Right lobe of liver (tissue), 6 donors: Measurements from ENCODE around the gene CENPS. TPM values are rescaled to one million over a fixed set of nuclear protein-coding genes. Genes with fewer than 3 reads are reported as not detected.
A peak's percentile ranks its signal among the peaks of the same experiment; 100 is the strongest.

ENCODE experiments used
- ATAC-seq, 4 donors: fragments of 200-7000 bp; cut with Tn5 transposase; one replicate each; pipeline ENCODE4 v1.9.1; 2020; ENCODE audit warnings: mild to moderate bottlenecking in 4 of 4, moderate library complexity in 4 of 4
- DNase-seq, 3 donors: peaks; one replicate each; pipeline ENCODE4 v3.0.0-alpha.2; 2020
- H3K27ac ChIP-seq, 3 donors: fragments of 200-600 bp; one replicate each; pipeline ENCODE4 v1.8.0; 2022
- H3K27me3 ChIP-seq, 2 donors: fragments of 200-600 bp; one replicate each; pipeline ENCODE4 v1.8.0; 2022
- H3K36me3 ChIP-seq, 4 donors: fragments of 200-600 bp; sonication (generic) in 1 of 4; one replicate each; pipeline versions ENCODE4 v1.5.1 to v1.8.0; 2017 to 2022; ENCODE audit warnings: control low read depth in 1 of 4
- H3K4me1 ChIP-seq, 4 donors: fragments of 200-600 bp; sonication (generic) in 1 of 4; one replicate each; pipeline versions ENCODE4 v1.5.1 to v1.8.0; 2017 to 2022; ENCODE audit warnings: control low read depth in 1 of 4
- H3K4me3 ChIP-seq, 3 donors: fragments of 200-600 bp; one replicate each; pipeline ENCODE4 v1.8.0; 2022
- H3K9me3 ChIP-seq, 4 donors: fragments of 200-600 bp; sonication (generic) in 1 of 4; one replicate each; pipeline versions ENCODE4 v1.5.1 to v1.8.0; 2017 to 2022; ENCODE audit warnings: control low read depth in 1 of 4
- CTCF ChIP-seq, 4 donors: fragments of 200-600 bp in 3 of 4; fragments of 450-650 bp in 1 of 4; IDR thresholded peaks; one replicate each; pipeline versions ENCODE4 v1.5.1 to v1.8.0; 2016 to 2022; ENCODE audit warnings: antibody characterized with exemption in 4 of 4, mild to moderate bottlenecking in 2 of 4
- POLR2A ChIP-seq: fragments of 450-650 bp; IDR thresholded peaks from one replicate; pipeline ENCODE4 v1.6.1; 2017; ENCODE audit warnings: antibody characterized with exemption, mild to moderate bottlenecking
- WGBS: methylation state at CpG from one replicate; pipeline ENCODE4 v1.1.6; 2018; ENCODE audit warnings: low coverage, low lambda C conversion rate; ENCODE audit not compliant: insufficient coverage; ENCODE audit errors: missing lambda C conversion rate; 5-methylcytosine and 5-hydroxymethylcytosine counted together
- intact Hi-C, 2 donors: fragments of 100-400 bp; cut with DNase I; formaldehyde crosslinking; loops; one replicate each; pipeline versions ENCODE4 v1.11.2 to v1.14.1; 2022
- total RNA-seq, 6 experiments: library from RNA; depleted of rRNA in 2 of 6; stranded (reverse); fragments of >200 nt in 2 of 6; fragmentation: NEBNext Ultra II Directional in 3 of 6; extraction: Animal tissue kit (Norgen Biotek cat#: 25700) in 3 of 6; gene quantifications; one replicate each; pipeline versions ENCODE4 v1.1.0 to v1.2.4, GENCODE V29; 2016 to 2023
- donor health status: DM: no; HTN: yes; CAD: no.
- donor health status: DM: no; HTN: no; CAD: no.
- donor health status: DM: no; HTN: no; CAD: no.
- donor health status: DM: no; HTN: yes; CAD: no.
- donor health status: DM: no; HTN: yes; CAD: no.

CENPS gene
- total RNA-seq, 6 experiments from 2014 or later: 1.8 to 9.3 (median 5.7) TPM

GRCh38 chr1:10459184-10459583, 29.0 kb downstream of the CENPS start:
- 16% methylated on average over 3 of the region's 3 CpGs for WGBS
- intact Hi-C loops: no loop called here
- no peak for DNase-seq
- H3K27ac ChIP-seq: peak overlapping the region in 1 of 3 donors; percentile 4
- peaks cover 0 to 24% (median 2%) of the 10 kb centered on the region in 4 donors for H3K4me1 ChIP-seq
- H3K36me3 ChIP-seq: peaks cover 0 to 28% (median 8%) of the 10 kb centered on the region in 4 donors
- H3K27me3 ChIP-seq: no peaks in the 10 kb centered on the region
- H3K9me3 ChIP-seq: no peaks in the 10 kb centered on the region
- ATAC-seq: peak; percentile 55 to 85 (median 74)
- H3K4me3 ChIP-seq: no peak overlapping the region
- TF ChIP-seq POLR2A (no peak), CTCF (IDR thresholded peaks at IDR 0.05) (no peak)

- Histone ChIP-seq H3K27ac (no peak overlapping the region), H3K27me3 (no peaks in the 10 kb centered on the region), H3K36me3 (peaks cover 0 to 59% (median 18%) of the 10 kb centered on the region in 4 donors), H3K4me3 (no peak overlapping the region), H3K9me3 (no peaks in the 10 kb centered on the region), H3K4me1 (peaks cover 0 to 16% (median 0%) of the 10 kb centered on the region in 4 donors)
- 100% methylated on average over 1 of the region's 2 CpGs for WGBS
- no peak for TF ChIP-seq CTCF (IDR thresholded peaks at IDR 0.05)
- TF ChIP-seq POLR2A: no peak
- intact Hi-C loops: no loop called here
- ATAC-seq (no peak), DNase-seq (no peak)
Observed at GRCh38 chr1:10467078-10467477, 36.8 kb downstream of the CENPS start.

GRCh38 chr1:10470043-10470442, 39.8 kb downstream of the CENPS start:
- 96% methylated on average over 4 of the region's 4 CpGs for WGBS
- H3K27me3 ChIP-seq: no peaks in the 10 kb centered on the region
- H3K9me3 ChIP-seq: no peaks in the 10 kb centered on the region
- TF ChIP-seq POLR2A (no peak), CTCF (IDR thresholded peaks at IDR 0.05) (no peak)
- intact Hi-C loops: no loop called here
- H3K4me1 ChIP-seq: peaks cover 0 to 26% (median 0%) of the 10 kb centered on the region in 4 donors
- ATAC-seq (no peak), DNase-seq (no peak)
- no peak overlapping the region for H3K27ac ChIP-seq
- H3K4me3 ChIP-seq: no peak overlapping the region
- peaks cover 0 to 32% (median 8%) of the 10 kb centered on the region in 4 donors for H3K36me3 ChIP-seq

GRCh38 chr1:10471411-10472219, 41.4 kb downstream of the CENPS start:
- DNase-seq: peak in 1 of 3 donors; percentile 51
- 5% methylated on average over 16 of the region's 23 CpGs for WGBS
- TF ChIP-seq CTCF (IDR thresholded peaks at IDR 0.05): no peak
- no peak for TF ChIP-seq POLR2A
- Histone ChIP-seq H3K27me3 (no peaks in the 10 kb centered on the region), H3K9me3 (no peaks in the 10 kb centered on the region), H3K4me1 (peaks cover 0 to 30% (median 5%) of the 10 kb centered on the region in 4 donors), H3K4me3 (peak overlapping the region; percentile 77 to 96 (median 94)), H3K27ac (peak overlapping the region; percentile 33 to 34 (median 34)), H3K36me3 (peaks cover 0 to 16% (median 2%) of the 10 kb centered on the region in 4 donors)
- no peak for ATAC-seq
- intact Hi-C loops: no loop called here
